Adrenal gland (tissue), 5 donors: ENCODE data around the gene RPTOR.

Experiments used
- CTCF ChIP-seq, 6 experiments: fragments of 450-650 bp in 4 of 6; fragments of 200-600 bp in 2 of 6; sonication (generic) in 1 of 6; IDR thresholded peaks; 1 replicate in 5 of 6; 2 replicates in 1 of 6; pipeline versions ENCODE4 v1.5.1 to v1.8.0; 2016 to 2021; ENCODE audit warnings: antibody characterized with exemption in 6 of 6, mild to moderate bottlenecking in 2 of 6, moderate library complexity in 1 of 6
- POLR2A ChIP-seq, 2 donors: fragments of 450-650 bp; IDR thresholded peaks; one replicate each; pipeline ENCODE4 v1.6.1; 2017; ENCODE audit warnings: antibody characterized with exemption in 2 of 2, mild to moderate bottlenecking in 2 of 2, moderate library complexity in 1 of 2
- donor health status: DM: no; HTN: no; CAD: no.

GRCh38 chr17:80503921-80504320 lies 40.7 kb upstream of the RPTOR start:
- TF ChIP-seq POLR2A (IDR thresholded peaks at IDR 0.05) (no peak), CTCF (IDR thresholded peaks at IDR 0.05) (no peak)
